Measurements from ENCODE around the gene EID2B. TPM values are rescaled to one million over a fixed set of nuclear protein-coding genes. Genes with fewer than 3 reads are reported as not detected.

Gene EID2B
- total and polyA plus RNA-seq, 2 of the 13 experiments (the other 11 are each of a cell fraction or from before 2014, with no cell fraction given): 2.5 to 3.7 TPM

DNA sequence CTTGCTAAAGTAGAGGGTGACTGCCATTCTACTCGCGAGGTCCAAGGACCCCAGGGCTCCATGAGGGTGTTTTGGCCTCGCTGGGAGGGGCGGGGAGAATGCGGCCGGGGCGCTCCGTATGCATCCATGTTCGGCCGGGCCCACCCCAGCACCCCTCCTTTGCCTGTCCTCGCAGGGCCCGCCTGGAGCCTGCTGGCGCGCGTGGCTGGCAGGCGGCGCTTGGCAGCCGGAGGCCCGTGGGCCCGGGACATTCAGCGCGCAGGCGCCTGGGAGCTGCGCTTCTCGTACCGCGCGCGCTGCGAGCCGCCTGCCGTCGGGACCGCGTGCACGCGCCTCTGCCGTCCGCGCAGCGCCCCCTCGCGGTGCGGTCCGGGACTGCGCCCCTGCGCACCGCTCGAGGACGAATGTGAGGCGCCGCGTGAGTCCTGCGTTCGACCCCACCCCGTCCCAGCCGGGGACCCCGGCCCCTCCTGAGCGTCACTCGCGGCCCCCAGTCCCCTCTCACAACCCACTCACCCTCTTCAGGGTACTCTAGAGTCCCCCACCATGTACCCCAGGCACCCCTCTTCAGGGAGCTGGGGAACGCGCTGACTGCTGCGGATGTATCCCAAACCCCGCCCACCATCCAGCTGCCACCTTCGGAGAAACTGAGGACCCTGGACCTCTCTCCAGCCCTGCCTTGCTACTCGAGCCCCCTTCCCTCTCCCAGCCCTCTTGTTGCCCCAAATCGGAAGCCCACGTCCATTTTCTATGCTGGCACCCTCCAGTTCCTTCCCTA is 29.8 kb downstream of the EID2B start (continued):
- TF ChIP-seq, protein P1, sequence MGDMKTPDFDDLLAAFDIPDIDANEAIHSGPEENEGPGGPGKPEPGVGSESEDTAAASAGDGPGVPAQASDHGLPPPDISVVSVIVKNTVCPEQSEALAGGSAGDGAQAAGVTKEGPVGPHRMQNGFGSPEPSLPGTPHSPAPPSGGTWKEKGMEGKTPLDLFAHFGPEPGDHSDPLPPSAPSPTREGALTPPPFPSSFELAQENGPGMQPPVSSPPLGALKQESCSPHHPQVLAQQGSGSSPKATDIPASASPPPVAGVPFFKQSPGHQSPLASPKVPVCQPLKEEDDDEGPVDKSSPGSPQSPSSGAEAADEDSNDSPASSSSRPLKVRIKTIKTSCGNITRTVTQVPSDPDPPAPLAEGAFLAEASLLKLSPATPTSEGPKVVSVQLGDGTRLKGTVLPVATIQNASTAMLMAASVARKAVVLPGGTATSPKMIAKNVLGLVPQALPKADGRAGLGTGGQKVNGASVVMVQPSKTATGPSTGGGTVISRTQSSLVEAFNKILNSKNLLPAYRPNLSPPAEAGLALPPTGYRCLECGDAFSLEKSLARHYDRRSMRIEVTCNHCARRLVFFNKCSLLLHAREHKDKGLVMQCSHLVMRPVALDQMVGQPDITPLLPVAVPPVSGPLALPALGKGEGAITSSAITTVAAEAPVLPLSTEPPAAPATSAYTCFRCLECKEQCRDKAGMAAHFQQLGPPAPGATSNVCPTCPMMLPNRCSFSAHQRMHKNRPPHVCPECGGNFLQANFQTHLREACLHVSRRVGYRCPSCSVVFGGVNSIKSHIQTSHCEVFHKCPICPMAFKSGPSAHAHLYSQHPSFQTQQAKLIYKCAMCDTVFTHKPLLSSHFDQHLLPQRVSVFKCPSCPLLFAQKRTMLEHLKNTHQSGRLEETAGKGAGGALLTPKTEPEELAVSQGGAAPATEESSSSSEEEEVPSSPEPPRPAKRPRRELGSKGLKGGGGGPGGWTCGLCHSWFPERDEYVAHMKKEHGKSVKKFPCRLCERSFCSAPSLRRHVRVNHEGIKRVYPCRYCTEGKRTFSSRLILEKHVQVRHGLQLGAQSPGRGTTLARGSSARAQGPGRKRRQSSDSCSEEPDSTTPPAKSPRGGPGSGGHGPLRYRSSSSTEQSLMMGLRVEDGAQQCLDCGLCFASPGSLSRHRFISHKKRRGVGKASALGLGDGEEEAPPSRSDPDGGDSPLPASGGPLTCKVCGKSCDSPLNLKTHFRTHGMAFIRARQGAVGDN (CRISPR knock-in tag; IDR thresholded peaks at IDR 0.05): peak; percentile 99
- no peak for TF ChIP-seq DMAP1 (CRISPR knock-in tag; IDR thresholded peaks at IDR 0.05)
- peak; percentile 83; the same call in 1 of the 2 replicates for TF ChIP-seq GLI4 (CRISPR knock-in tag; IDR thresholded peaks at IDR 0.05; ENCODE audit: borderline replicate concordance)
- peak; percentile 83; the same call in 1 of the 2 replicates for TF ChIP-seq ZNF792 (CRISPR knock-in tag; IDR thresholded peaks at IDR 0.05)
- TF ChIP-seq ZNF354B (CRISPR knock-in tag; IDR thresholded peaks at IDR 0.05): peak; percentile 98
- TF ChIP-seq ZNF790 (CRISPR knock-in tag; IDR thresholded peaks at IDR 0.05; ENCODE audit: borderline replicate concordance): peak; percentile 99; the same call in 1 of the 2 replicates
- peak; percentile 49; the same call in 1 of the 2 replicates for TF ChIP-seq FOXA3 (CRISPR knock-in tag; IDR thresholded peaks at IDR 0.05)
- no peak for TF ChIP-seq TRAFD1 (CRISPR knock-in tag; IDR thresholded peaks at IDR 0.05; ENCODE audit: borderline replicate concordance)
- 0 out of 2 replicates have a peak, but pooled peaks have one; percentile 80 for TF ChIP-seq ZNF577 (CRISPR knock-in tag; IDR thresholded peaks at IDR 0.05; ENCODE audit: borderline replicate concordance, low read depth)
- TF ChIP-seq ZNF205 (CRISPR knock-in tag; IDR thresholded peaks at IDR 0.05): peak; percentile 60; the same call in 1 of the 2 replicates
- 0 out of 2 replicates have a peak, but pooled peaks have one; percentile 51 for TF ChIP-seq RORA (CRISPR knock-in tag; IDR thresholded peaks at IDR 0.05)
- TF ChIP-seq ZFP91 (CRISPR knock-in tag; IDR thresholded peaks at IDR 0.05; ENCODE audit: borderline replicate concordance): no peak; the same call in 1 of the 2 replicates
- TF ChIP-seq, protein P2, sequence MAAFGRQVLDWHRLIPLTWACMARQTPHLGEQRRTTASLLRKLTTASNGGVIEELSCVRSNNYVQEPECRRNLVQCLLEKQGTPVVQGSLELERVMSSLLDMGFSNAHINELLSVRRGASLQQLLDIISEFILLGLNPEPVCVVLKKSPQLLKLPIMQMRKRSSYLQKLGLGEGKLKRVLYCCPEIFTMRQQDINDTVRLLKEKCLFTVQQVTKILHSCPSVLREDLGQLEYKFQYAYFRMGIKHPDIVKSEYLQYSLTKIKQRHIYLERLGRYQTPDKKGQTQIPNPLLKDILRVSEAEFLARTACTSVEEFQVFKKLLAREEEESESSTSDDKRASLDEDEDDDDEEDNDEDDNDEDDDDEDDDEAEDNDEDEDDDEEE (CRISPR knock-in tag; IDR thresholded peaks at IDR 0.05): peak; percentile 84

All from HepG2 (cell line).